HG03457 (cell line): ENCODE results near the gene TEKT4.
"Not testable (repeated sequence)": the region's sequence is repeated elsewhere in the genome, so short reads cannot be mapped to it uniquely, and the experiment has no call there.

Experiments used
- ATAC-seq: cut with Tn5 transposase; IDR thresholded peaks from one replicate; pipeline ENCODE4 v1.9.1; 2021; ENCODE audit warnings: moderate number of reproducible peaks; ENCODE audit not compliant: unreplicated experiment

The TEKT4 gene

DNA sequence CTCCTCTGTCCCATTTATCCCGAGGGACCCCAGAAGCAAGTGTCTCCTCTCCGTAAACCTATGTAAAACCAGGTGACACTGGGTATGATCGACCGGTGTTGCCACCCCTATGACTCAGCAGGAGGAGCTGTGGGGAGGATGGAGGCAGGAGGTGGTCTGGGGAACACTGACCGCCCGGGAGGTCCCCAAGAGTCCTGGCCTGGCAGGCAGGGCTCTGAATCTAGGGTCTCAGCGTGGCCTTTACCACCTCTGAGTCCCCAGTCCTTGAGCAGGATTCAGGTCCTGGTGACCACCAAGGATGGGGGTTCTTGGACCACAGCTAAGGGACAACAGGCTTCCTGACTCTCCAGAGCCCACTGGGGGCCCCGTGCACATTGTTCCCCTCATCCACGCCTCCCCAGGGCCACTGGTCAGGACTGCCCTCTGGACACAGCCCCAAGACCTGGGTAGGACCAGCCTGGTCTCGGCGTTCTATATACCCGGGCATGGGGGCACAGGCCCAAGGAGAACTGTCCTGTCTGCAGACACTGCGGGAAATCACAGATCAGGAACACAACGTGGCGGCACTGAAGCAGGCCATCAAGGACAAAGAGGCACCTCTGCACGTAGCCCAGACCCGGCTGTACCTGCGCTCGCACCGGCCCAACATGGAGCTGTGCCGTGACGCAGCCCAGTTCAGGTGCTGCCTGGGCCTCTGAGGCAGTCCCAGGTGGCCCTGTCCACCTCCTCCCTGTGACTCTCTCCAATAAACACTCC lies 4.0 kb downstream of the TEKT4 start:
- no peak for ATAC-seq

DNA sequence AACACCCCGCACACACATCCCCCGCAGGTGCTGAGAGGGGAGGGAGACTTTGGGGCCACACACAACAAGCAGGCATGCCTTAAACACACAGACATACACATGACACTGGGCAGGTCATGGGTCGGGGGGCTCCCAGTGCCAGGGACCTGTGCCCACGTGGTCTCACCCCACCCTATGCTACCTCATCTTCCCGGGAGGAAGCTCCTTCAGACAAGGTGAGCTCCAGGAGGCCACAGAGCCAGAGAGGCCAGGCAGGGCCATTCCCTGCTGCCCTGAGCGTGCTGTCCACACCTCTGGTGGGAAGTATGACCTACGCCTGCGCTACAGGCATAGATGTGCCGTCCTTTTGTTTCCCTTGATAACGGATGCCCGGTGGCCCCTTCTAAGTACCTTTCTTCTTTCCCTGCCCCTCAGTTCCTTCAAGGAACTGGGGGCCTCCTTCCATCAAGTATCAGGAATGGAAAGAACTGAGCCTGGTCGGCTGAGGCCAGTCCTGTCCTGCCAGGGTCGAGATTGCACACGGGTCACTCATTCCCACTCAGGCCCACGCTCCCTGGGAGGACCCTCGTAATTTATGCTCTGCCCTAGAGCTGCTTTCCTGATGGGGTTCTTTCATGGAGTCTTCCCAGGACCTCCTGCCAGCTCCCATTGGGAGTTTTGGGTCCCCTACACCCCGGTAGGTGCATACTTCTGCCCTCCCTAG lies 4.7 kb downstream of the TEKT4 start:
- no peak for ATAC-seq

DNA sequence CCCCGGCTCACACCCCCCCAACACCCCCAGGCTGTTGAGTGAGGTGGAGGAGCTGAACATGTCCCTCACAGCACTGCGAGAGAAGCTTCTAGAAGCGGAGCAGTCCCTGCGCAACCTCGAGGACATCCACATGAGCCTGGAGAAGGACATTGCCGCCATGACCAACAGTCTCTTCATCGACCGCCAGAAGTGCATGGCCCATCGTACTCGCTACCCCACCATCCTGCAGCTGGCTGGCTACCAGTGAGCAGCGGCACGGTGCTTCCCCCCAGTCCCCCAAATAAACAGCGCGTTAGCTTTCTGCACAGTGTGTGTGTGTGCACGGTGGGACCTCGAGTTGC lies 5.3 kb downstream of the TEKT4 start:
- no peak for ATAC-seq

GRCh38 chr2:94877129-94877528 lies 5.9 kb downstream of the TEKT4 start:
- ATAC-seq, result no peak

- ATAC-seq, result not testable (repeated sequence)
These were observed 7.3 kb downstream of the TEKT4 start for GRCh38 chr2:94878575-94878974.

GRCh38 chr2:94879314-94879981 lies 8.2 kb downstream of the TEKT4 start:
- no peak for ATAC-seq

DNA sequence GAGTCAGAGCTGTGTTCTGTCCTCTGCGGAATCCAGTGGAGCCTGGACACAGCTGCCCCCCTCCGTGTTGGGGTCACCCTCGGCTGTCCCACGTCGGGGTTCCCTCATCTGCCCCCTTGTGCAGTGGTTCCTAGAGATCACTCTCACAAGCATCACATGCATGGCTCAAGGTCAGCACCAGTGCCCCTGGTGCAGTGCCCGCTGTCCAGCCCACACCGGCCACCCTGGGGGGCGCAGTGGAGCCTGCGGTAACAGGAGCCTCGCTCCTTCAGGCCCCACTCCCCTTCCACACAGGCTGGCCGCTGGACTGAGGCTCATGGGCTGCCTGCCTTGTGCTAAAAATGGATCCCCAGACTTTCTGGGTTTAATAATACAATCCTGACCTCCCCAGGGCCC lies 8.8 kb downstream of the TEKT4 start:
- no peak for ATAC-seq

DNA sequence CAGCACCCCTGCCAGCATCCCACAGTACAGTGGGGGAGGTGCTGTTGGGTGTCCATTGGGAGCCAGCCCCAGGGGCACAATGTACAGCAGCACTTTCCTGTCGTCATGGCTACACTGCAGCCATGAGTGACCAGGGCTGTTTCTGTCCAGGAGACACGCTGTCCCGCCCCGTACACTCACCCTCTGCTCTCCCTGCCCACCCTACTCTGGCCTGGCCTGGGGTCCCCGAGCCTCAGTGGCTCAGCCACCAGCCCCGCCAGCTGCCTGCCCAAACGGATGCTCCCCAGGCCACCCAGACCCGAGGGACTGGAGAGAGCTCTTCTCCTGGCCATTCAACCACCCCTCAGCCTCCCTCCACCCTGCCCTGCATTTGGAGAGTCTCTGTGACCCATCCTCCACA lies 9.3 kb downstream of the TEKT4 start:
- no peak for ATAC-seq

- ATAC-seq, result no peak
These were observed 9.8 kb downstream of the TEKT4 start for GRCh38 chr2:94881070-94881469.

GRCh38 chr2:94890234-94890633 lies 19.0 kb downstream of the TEKT4 start:
- no peak for ATAC-seq

DNA sequence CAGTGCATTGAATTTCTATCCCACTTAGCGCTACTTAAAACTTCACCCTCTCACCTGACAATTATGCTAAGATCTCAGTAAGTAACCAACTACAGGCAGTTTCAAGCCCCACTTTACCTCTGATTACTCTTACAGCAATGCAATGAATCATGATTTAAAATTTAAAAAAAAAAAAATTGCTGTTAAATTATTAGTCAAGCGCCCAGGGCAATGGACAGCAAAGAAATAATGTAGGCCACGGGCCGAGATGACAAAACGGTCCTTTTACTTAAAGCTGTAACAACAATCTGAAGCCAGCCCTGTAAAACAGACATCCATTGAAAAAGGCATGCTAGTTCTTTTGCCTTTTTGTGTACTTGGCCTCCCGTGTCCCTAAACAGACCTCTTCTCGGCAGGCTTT lies 24.0 kb downstream of the TEKT4 start:
- ATAC-seq, result not testable (repeated sequence)

DNA sequence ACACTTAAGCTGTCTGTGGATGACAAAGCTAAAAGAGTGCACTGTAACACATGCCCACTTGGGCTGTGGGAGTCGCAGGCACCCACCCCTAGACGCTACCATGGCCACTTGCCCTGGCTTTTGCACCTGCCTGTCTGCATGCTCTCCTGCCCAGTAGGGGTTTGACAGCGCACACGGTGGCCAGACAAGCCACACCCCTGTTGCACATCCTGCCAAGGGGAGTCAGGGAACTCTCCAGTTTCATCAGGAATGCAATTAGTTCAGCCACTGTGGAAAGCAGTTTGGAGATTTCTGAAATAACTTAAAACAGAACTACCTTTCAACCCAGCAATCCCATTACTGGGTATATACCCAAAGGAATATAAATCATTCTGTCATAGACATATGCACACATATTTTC lies 35.7 kb downstream of the TEKT4 start:
- ATAC-seq, result not testable (repeated sequence)

DNA sequence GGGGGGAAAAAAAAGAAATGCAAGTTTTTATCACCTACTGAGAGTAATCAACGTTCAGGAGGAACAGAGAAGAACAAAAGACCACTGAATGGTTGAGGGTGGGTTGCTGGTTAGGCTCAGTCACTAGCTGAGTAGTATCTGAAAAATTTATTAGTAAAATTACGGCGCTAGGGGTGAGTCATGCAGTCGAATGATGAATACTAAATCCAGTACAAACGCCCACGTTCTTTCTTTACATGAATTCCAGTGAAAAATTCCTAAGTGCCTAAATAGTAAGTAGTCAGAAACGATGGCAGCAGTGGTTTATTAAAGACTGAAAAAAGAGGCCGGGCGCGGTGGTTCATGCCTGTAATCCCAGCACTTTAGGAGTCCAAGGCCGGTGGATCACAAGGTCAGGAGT lies 52.0 kb downstream of the TEKT4 start:
- no peak for ATAC-seq

DNA sequence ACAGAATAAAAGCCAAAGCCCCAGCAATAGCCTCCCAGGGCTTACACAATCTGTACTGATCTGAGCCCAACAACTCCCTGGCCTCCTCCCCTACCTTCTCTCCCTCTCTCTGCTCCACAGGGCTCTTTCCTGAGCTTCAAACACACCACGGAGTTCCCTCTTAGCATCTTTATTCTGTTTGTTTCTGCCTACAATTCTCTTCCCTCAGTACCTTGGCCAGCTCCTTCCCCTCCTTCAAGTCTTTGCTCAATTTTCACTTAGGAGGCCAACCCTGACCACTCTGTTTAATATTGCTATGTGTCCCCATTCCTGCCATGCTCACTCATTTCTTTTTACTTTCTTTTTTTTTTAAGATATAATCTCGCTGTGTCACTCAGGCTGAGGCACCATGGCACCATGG lies 53.8 kb downstream of the TEKT4 start:
- not testable (repeated sequence) for ATAC-seq
